Small intestine (tissue), 16 donors: ENCODE measurements around the gene SLC2A1. TPM values are rescaled to one million over a fixed set of nuclear protein-coding genes. Genes with fewer than 3 reads are reported as not detected.

Experiments used
- DNase-seq, 2 donors: peaks; one replicate each; pipeline versions ENCODE4 v3.0.0 to v3.0.0-alpha.2; 2013
- FAIRE-seq: peaks from 2 replicates; lab custom pipeline; 2012; peaks lifted over from hg19 to GRCh38; lab: Jason Lieb, UNC
- H3K27ac ChIP-seq, 3 donors: one replicate each; pipeline ENCODE4 v1.5.1; 2013; ENCODE audit warnings: low read length in 2 of 3, mild to moderate bottlenecking in 2 of 3, control low read depth in 1 of 3, inconsistent platforms in 1 of 3, low read depth in 1 of 3, moderate library complexity in 1 of 3
- H3K27me3 ChIP-seq, 3 donors: one replicate each; pipeline ENCODE4 v1.6.1; 2013; ENCODE audit warnings: low read length in 3 of 3, inconsistent platforms in 1 of 3; ENCODE audit not compliant: control insufficient read depth in 3 of 3, insufficient read depth in 3 of 3
- H3K36me3 ChIP-seq, 3 donors: one replicate each; pipeline ENCODE4 v1.6.1; 2013; ENCODE audit warnings: low read length in 3 of 3, inconsistent platforms in 1 of 3, low read depth in 1 of 3, mild to moderate bottlenecking in 1 of 3, moderate library complexity in 1 of 3; ENCODE audit not compliant: control insufficient read depth in 3 of 3, insufficient read depth in 2 of 3
- H3K4me1 ChIP-seq, 3 donors: one replicate each; pipeline ENCODE4 v1.6.1; 2013; ENCODE audit warnings: low read length in 2 of 3, inconsistent platforms in 1 of 3, low read depth in 1 of 3, mild to moderate bottlenecking in 1 of 3, moderate library complexity in 1 of 3; ENCODE audit not compliant: control insufficient read depth in 3 of 3, insufficient read depth in 2 of 3
- H3K4me3 ChIP-seq, 3 donors: one replicate each; pipeline ENCODE4 v1.5.1; 2013; ENCODE audit warnings: low read length in 3 of 3, control low read depth in 1 of 3, inconsistent platforms in 1 of 3, low read depth in 1 of 3, mild to moderate bottlenecking in 1 of 3, moderate library complexity in 1 of 3
- H3K9me3 ChIP-seq, 2 donors: one replicate each; pipeline ENCODE4 v1.6.1; 2013; ENCODE audit warnings: low read depth in 1 of 2, low read length in 1 of 2; ENCODE audit not compliant: control insufficient read depth in 2 of 2, insufficient read depth in 1 of 2
- WGBS, 3 donors: extraction: QIAGEN DNeasy Blood & Tissue Kit; methylation state at CpG; one replicate each; pipeline ENCODE4 v1.1.7; 2013; 5-methylcytosine and 5-hydroxymethylcytosine counted together
- long read RNA-seq, 10 donors: transcript quantifications; one replicate each; lab custom pipeline, GENCODE V29; 2026
- polyA plus RNA-seq, 4 donors: library from polyadenylated mRNA; stranded (reverse) in 3 of 4; unstranded in 1 of 4; fragments of 200-250 nt in 3 of 4; fragments of 120-200 nt in 1 of 4; gene quantifications; one replicate each; pipeline versions ENCODE4 v1.2.1 to v1.2.3, GENCODE V29; 2013
- donor health status: healthy with polysubstance abuse.
- donor health status: control.
- donor health status: control.
- donor health status: Bipolar disorder and iron deficiency.
- donor health status: healthy.

The SLC2A1 gene
- polyA plus RNA-seq: 10 to 100 TPM in 2 of 4 donors, 1 to 10 TPM in 2; 1.1 to 61.3 (median 8.4) TPM
- long read RNA-seq, donor 1: 0 reads
- long read RNA-seq, donor 2, partial matches to known transcripts: 0 of 3 reads
- long read RNA-seq, donor 2, other reads (novel, unspliced or antisense): 0 of 3 reads
- long read RNA-seq, donor 3, partial matches to known transcripts: 0 of 1 reads
- long read RNA-seq, donor 3, other reads (novel, unspliced or antisense): 0 of 1 reads
- long read RNA-seq, donor 4: 0 reads
- long read RNA-seq, donor 5: 0 reads
- long read RNA-seq, donor 6, transcript SLC2A1-203 (10 exons, 3,670 nt): major isoform, 5 of 5 reads
- long read RNA-seq, donor 6, partial matches to known transcripts: 0 of 5 reads
- long read RNA-seq, donor 6, other reads (novel, unspliced or antisense): 0 of 5 reads
- long read RNA-seq, donor 7: 0 reads
- long read RNA-seq, donor 8, partial matches to known transcripts: 0 of 4 reads
- long read RNA-seq, donor 8, other reads (novel, unspliced or antisense): 0 of 4 reads
- long read RNA-seq, donor 9, partial matches to known transcripts: 0 of 1 reads
- long read RNA-seq, donor 9, other reads (novel, unspliced or antisense): 0 of 1 reads
- long read RNA-seq, donor 10, transcript SLC2A1-203 (10 exons, 3,670 nt): major isoform, 8 of 9 reads
- long read RNA-seq, donor 10, partial matches to known transcripts: 0 of 9 reads
- long read RNA-seq, donor 10, other reads (novel, unspliced or antisense): 0 of 9 reads

DNA sequence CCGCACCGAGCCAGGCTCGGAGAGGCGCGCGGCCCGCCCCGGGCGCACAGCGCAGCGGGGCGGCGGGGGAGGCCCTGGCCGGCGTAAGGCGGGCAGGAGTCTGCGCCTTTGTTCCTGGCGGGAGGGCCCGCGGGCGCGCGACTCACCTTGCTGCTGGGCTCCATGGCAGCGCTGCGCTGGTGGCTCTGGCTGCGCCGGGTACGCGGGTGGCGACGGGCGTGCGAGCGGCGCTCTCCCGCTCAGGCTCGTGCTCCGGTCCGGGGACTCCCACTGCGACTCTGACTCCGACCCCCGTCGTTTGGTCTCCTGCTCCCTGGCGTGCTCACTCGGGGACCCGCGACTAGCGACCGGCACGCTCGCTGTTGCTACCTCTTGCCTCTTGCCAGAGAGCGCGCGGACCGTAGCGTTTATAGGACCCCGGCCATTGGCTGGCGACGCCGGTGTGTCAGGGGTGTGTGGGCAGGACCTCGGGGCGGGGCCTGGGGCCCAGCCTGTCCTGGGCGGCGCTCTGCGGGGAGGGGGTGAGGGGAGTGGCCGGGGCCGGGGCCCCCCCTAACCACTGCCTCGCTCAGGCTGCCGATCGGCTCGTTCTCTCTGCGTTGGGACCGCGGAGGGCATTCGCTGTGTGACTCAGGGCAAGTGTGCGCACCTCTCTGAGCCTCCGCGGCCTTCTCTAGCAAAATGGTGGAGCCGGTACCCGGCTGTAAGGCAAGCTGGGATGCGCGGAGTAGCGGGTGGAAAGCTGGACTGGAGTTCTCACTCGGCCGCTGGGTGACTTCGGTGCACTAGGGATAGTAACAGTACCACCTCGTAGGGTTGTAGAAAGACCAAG is at the start of gene SLC2A1:
Gene SLC2A1, minus strand, starts transcription at position 381 of the 832 bp plus-strand sequence. Its CDS starts 217 bp downstream, at position 164.
- FAIRE-seq: no peak
- 0% methylated on average over 49 to 87 of the region's 87 CpGs for WGBS, 3 donors

DNA sequence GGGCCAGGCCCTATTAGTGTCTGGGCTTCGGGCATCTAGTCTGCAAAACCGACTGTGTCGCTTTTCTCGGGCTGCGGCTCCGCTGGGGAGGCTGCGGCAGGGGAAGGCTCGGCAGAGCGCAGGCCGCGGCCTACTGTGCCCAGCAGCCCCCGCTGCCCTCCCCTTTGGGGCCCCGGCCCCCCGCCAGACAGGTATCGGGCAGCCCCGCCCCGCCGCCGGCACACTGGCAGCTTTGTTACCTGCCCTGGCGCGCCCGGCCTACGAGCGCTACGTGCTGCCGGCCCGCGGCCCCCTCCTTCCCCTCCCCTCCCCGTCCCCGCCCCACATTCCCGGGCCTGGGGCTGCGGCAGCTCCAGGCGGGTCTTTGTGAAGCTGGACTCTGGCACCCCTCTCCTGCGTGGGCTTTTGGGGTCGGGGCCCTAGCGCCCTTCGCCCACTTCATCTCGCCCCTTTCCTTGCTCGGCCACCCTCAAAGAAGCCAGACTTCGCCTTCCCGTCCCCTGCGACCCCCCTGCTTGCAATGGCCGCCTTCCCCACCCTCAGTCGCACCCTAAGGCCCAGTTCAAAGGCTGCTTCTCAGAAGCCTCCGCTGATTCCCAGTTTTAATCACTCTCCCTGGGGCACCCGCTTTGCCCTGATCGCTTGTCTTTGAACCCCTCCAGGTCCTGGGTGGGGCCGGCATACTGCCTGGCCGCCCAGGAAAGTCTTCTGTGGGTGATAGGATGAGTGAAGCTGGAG is 48.9 kb upstream of the SLC2A1 start:
- peak; percentile 46 to 93 for DNase-seq
- WGBS, 3 donors: 18 to 36% (median 24%) methylated on average over 33 to 49 of the region's 49 CpGs
- no peak for FAIRE-seq
- Histone ChIP-seq H3K4me3 (peak overlapping the region in 1 of 3 donors; percentile 18), H3K4me1 (peaks cover 0 to 55% (median 0%) of the 10 kb centered on the region in 3 donors), H3K36me3 (no peaks in the 10 kb centered on the region), H3K27ac (peak overlapping the region in 1 of 3 donors; percentile 95), H3K9me3 (peaks cover 0 to under 1% of the 10 kb centered on the region in 2 donors), H3K27me3 (peaks cover 0 to 5% (median 0%) of the 10 kb centered on the region in 3 donors)

More for the DNA sequence above, at the start of gene SLC2A1:
- H3K27me3 ChIP-seq: peaks cover 0 to 8% (median 3%) of the 10 kb centered on the region in 3 donors
- H3K4me3 ChIP-seq: peak within 1 kb of the TSS; percentile 80 to 89 (median 80)
- no peaks in the 10 kb centered on the region for H3K9me3 ChIP-seq
- H3K4me1 ChIP-seq: peaks cover 0 to 34% (median 0%) of the 10 kb centered on the region in 3 donors
- peak; percentile 85 to 96 for DNase-seq
- peaks cover 0 to 17% (median 0%) of the 10 kb centered on the region in 3 donors for H3K36me3 ChIP-seq
- H3K27ac ChIP-seq: peak within 1 kb of the TSS; percentile 79 to 90 (median 89)

DNA sequence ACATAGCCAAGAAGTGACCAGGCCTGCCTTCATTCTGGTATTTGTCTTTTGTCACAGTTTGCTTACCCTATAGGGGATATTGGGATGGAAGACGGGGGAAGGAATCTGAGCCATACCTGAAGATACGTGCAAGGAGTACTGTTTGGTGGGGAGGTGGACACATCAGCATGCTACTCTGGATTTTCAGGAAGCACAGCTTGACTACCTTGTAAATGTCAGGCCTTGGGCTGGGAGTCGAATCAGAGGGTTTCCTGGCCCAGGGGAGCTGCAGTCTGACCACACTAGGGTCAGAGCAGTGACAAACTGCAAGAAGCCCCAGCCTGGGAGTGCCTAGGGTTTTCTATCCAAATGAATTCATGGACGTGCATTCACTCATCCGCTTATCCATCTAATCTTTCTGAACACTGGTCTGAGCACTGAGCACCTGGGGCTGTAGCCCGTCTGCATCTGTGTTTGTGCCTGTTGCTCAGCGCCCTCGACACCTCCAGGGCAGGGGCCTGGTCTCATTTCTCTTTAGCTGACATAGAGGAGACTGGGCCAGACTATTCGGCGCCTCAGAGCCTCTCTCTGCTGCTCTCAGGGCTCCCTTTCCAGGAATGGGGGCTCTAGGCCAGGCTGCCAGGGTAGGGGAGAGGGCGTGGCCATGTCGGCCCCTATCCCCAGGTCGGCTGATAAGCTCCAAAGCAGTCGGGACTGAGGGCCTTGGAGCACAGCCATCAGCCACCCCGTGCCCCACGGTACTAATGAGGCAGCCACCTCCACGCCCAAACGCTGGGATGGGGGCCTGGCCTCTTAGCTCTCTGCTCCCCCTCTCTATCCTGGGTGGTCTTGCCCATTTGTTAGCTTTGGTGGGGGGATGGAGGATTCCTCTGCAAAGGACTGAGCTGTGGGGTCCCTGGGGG is 47.0 kb upstream of the SLC2A1 start:
- FAIRE-seq: no peak

DNA sequence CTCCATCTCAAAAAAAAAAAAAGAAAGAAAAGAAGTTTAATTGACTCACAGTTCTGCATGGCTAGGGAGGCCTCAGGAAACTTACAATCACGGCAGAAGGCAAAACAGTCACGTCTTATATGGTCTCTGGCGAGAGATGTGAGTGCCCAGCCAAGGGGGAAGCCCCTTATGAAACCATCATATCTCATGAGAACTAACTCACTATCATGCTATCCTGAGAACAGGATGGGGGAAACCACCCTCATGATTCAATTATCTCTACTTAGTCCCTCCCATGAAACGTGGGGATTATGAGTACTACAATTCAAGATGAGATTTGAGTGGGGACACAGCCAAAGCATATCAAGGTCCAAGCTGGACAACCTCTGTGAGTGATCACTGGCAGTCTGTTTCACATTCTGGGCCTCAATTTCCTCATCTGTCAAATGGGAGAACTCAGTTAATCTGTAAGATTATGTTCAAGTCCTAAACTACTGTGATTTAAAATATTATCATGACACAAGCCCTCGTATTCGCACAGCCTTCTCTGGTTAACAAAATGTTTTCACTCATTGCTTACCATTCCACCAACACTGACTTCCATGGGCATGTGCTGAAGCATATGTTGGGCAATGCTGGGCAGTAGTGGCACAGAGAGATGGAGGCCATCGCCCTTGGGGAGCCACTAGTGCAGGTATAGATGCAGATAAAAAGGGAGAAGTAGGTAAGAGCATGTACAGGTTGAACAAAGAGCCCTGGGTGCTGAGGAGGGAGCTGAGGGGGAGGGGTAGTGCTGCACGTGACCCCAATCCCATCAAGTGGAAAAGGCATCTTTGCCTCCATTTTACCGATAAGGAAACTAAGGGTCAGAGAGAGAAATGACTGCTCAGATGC is 46.2 kb upstream of the SLC2A1 start:
- Histone ChIP-seq H3K4me3 (no peak overlapping the region), H3K27me3 (peaks cover 0 to 5% (median 0%) of the 10 kb centered on the region in 3 donors), H3K9me3 (peaks cover 0 to 7% of the 10 kb centered on the region in 2 donors), H3K27ac (no peak overlapping the region), H3K4me1 (peaks cover 0 to 66% (median 0%) of the 10 kb centered on the region in 3 donors), H3K36me3 (no peaks in the 10 kb centered on the region)
- WGBS, 3 donors: 77 to 80% (median 79%) methylated on average over 9 of the region's 9 CpGs
- no peak for FAIRE-seq
- DNase-seq: no peak

More for the DNA sequence above, 47.0 kb upstream of the SLC2A1 start:
- peak overlapping the region in 1 of 3 donors; percentile 95 for H3K27ac ChIP-seq
- no peaks in the 10 kb centered on the region for H3K36me3 ChIP-seq
- peak in 1 of 2 donors; percentile 55 for DNase-seq
- 50 to 65% (median 64%) methylated on average over 18 of the region's 18 CpGs for WGBS, 3 donors
- peaks cover 0 to 58% (median 0%) of the 10 kb centered on the region in 3 donors for H3K4me1 ChIP-seq
- no peak overlapping the region for H3K4me3 ChIP-seq
- peaks cover 0 to 5% (median 0%) of the 10 kb centered on the region in 3 donors for H3K27me3 ChIP-seq
- peaks cover 0 to 3% of the 10 kb centered on the region in 2 donors for H3K9me3 ChIP-seq

DNA sequence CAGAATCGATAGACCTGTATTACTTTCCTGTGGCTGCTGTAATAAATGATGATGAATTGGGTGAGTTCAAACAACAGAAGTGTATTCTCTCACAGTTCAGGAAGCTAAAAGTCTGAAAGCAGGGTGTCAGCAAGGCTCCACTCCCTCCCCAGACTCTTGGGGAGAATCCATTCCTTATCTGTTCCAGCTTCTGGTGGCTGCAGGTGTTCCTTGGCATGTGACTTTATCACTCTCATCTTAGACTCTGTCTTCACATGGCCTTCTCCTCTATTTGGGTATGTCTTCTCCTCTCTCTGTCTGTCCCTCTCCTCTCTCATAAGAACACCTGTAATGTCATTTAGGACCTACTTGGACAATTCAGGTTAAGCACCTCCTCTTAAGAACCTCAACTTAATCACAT is 44.1 kb upstream of the SLC2A1 start:
- Histone ChIP-seq H3K27ac (peak overlapping the region in 1 of 3 donors; percentile 68), H3K4me3 (no peak overlapping the region), H3K36me3 (no peaks in the 10 kb centered on the region), H3K4me1 (peaks cover 0 to 63% (median 5%) of the 10 kb centered on the region in 3 donors), H3K27me3 (peaks cover 0 to 5% (median 0%) of the 10 kb centered on the region in 3 donors), H3K9me3 (peaks cover 0 to 7% of the 10 kb centered on the region in 2 donors)
- no peak for FAIRE-seq
- DNase-seq: peak in 1 of 2 donors; percentile 39
- 29 to 48% (median 29%) methylated on average over 1 of the region's 1 CpG for WGBS, 3 donors

DNA sequence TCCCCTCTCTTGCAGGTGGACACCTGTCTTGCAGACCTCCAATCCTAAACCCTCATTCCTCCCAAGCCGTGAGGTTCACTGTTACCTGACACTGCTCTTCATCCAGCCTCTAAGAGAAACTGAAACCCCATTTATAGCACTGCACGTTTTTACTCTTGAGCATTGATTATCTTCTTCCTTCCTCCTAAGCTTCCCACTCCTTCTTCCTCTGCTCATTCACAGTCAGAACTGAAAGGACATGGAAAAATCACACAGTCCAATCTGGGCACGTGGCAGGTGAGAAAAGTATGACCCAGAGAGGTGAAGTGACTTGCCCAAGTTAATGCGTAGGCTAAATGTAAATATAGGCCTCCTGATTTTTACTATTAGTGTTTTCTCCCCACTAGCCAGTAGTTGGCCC is 43.4 kb upstream of the SLC2A1 start:
- Histone ChIP-seq H3K27me3 (peaks cover 0 to 3% (median 0%) of the 10 kb centered on the region in 3 donors), H3K27ac (peak overlapping the region in 1 of 3 donors; percentile 68), H3K36me3 (no peaks in the 10 kb centered on the region), H3K9me3 (peaks cover 0 to 7% of the 10 kb centered on the region in 2 donors), H3K4me3 (no peak overlapping the region), H3K4me1 (peaks cover 0 to 63% (median 5%) of the 10 kb centered on the region in 3 donors)
- FAIRE-seq: no peak
- DNase-seq: peak; percentile 51 to 74
- WGBS, 3 donors: 35 to 48% (median 40%) methylated on average over 4 of the region's 4 CpGs
